KMS-11 (cell line): ENCODE data around the gene GPC4.
"Not testable (repeated sequence)": the region's sequence is repeated elsewhere in the genome, so short reads cannot be mapped to it uniquely, and the experiment has no call there.

Source experiments
- H2AFZ ChIP-seq: fragments of 200-600 bp; sonication (generic); 2 replicates; pipeline ENCODE4 v1.6.1; 2016; ENCODE audit warnings: antibody characterized with exemption, mixed run types, low read depth
- H3K27ac ChIP-seq: fragments of 200-600 bp; sonication (generic); 2 replicates; pipeline ENCODE4 v1.6.1; 2016; ENCODE audit warnings: mild to moderate bottlenecking, mixed run types
- H3K27me3 ChIP-seq: fragments of 200-600 bp; sonication (generic); 2 replicates; pipeline ENCODE4 v1.6.1; 2017; ENCODE audit warnings: mild to moderate bottlenecking, low read depth, mixed run types, moderate library complexity; ENCODE audit not compliant: insufficient read depth
- H3K36me3 ChIP-seq: fragments of 200-600 bp; sonication (generic); 2 replicates; pipeline ENCODE4 v1.6.1; 2017; ENCODE audit warnings: mild to moderate bottlenecking, mixed run types; ENCODE audit not compliant: insufficient read depth
- H3K4me1 ChIP-seq: fragments of 200-600 bp; sonication (generic); 2 replicates; pipeline ENCODE4 v1.6.1; 2016; ENCODE audit warnings: mild to moderate bottlenecking, low read depth, mixed run types; ENCODE audit not compliant: poor library complexity, severe bottlenecking
- H3K4me2 ChIP-seq: fragments of 200-600 bp; sonication (generic); 2 replicates; pipeline ENCODE4 v1.7.0; 2016; ENCODE audit warnings: mild to moderate bottlenecking, mixed run types
- H3K4me3 ChIP-seq: fragments of 200-600 bp; sonication (generic); IDR thresholded peaks from 2 replicates; pipeline ENCODE4 v1.6.1; 2017; ENCODE audit warnings: low read depth, low read length, mixed read lengths; ENCODE audit not compliant: insufficient read depth
- H3K79me2 ChIP-seq: fragments of 200-600 bp; sonication (generic); 2 replicates; pipeline ENCODE4 v1.6.1; 2016; ENCODE audit warnings: low read depth, mixed run types; ENCODE audit not compliant: insufficient read depth
- H3K9ac ChIP-seq: fragments of 200-600 bp; sonication (generic); 2 replicates; pipeline ENCODE4 v1.6.1; 2016; ENCODE audit warnings: mild to moderate bottlenecking, mixed run types
- H4K20me1 ChIP-seq: fragments of 200-600 bp; sonication (generic); 2 replicates; pipeline ENCODE4 v1.6.1; 2016; ENCODE audit warnings: mild to moderate bottlenecking, mixed run types; ENCODE audit not compliant: insufficient read depth
- TF ChIP-seq, protein P1 (sequence below): fragments of 200-600 bp; sonication (generic); conservative IDR thresholded peaks from 2 replicates; pipeline ENCODE4 v1.6.1; 2017; ENCODE audit warnings: low read depth, mild to moderate bottlenecking, antibody characterized with exemption, low read length, moderate library complexity, mixed read lengths

The GPC4 gene

GRCh38 chrX:133285341-133285740 lies 129.9 kb downstream of the GPC4 start:
- no peak overlapping the region for H3K27ac ChIP-seq
- no peaks in the 10 kb centered on the region for H3K4me1 ChIP-seq
- no peaks in the 10 kb centered on the region for H3K27me3 ChIP-seq
- no peaks in the 10 kb centered on the region for H3K79me2 ChIP-seq
- no peak overlapping the region for H3K9ac ChIP-seq
- H4K20me1 ChIP-seq = no peaks in the 10 kb centered on the region
- H2AFZ ChIP-seq = no peak overlapping the region
- no peak overlapping the region for H3K4me3 ChIP-seq
- TF ChIP-seq, protein P1, sequence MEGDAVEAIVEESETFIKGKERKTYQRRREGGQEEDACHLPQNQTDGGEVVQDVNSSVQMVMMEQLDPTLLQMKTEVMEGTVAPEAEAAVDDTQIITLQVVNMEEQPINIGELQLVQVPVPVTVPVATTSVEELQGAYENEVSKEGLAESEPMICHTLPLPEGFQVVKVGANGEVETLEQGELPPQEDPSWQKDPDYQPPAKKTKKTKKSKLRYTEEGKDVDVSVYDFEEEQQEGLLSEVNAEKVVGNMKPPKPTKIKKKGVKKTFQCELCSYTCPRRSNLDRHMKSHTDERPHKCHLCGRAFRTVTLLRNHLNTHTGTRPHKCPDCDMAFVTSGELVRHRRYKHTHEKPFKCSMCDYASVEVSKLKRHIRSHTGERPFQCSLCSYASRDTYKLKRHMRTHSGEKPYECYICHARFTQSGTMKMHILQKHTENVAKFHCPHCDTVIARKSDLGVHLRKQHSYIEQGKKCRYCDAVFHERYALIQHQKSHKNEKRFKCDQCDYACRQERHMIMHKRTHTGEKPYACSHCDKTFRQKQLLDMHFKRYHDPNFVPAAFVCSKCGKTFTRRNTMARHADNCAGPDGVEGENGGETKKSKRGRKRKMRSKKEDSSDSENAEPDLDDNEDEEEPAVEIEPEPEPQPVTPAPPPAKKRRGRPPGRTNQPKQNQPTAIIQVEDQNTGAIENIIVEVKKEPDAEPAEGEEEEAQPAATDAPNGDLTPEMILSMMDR = no peak
- no peaks in the 10 kb centered on the region for H3K36me3 ChIP-seq
- H3K4me2 ChIP-seq = no peak overlapping the region

GRCh38 chrX:133279112-133279730 lies 136.1 kb downstream of the GPC4 start:
- H2AFZ ChIP-seq, H3K4me2 ChIP-seq, H4K20me1 ChIP-seq, H3K27ac ChIP-seq, H3K36me3 ChIP-seq, H3K4me3 ChIP-seq, H3K79me2 ChIP-seq, H3K9ac ChIP-seq, H3K4me1 ChIP-seq, H3K27me3 ChIP-seq: not testable (repeated sequence)

DNA sequence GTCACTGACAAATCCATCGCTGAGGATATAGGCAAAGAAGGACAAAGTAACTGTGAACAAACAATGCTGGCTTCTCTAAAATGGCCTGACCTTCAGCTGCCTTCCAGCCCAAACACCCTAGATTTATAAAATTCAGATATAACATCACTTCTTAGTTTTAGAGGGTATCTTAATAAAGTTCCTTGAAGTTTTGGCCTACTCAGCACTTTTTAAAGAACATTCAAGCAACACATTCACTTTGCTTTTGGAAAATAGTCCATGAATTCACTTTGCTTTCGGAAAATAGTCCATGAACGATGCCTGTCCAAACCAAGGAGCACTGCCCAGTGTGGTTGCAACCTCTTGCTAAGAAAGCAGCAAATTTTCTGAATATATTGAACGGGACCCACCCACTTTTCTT lies 142.1 kb downstream of the GPC4 start:
- Histone ChIP-seq H2AFZ (no peak overlapping the region), H3K27ac (no peak overlapping the region), H3K27me3 (no peaks in the 10 kb centered on the region), H3K79me2 (no peaks in the 10 kb centered on the region), H3K4me2 (no peak overlapping the region), H4K20me1 (no peaks in the 10 kb centered on the region), H3K36me3 (no peaks in the 10 kb centered on the region), H3K4me3 (no peak overlapping the region), H3K4me1 (no peaks in the 10 kb centered on the region), H3K9ac (no peak overlapping the region)
- TF ChIP-seq, protein P1 = no peak

- no peak overlapping the region for H3K4me2 ChIP-seq
Observed at GRCh38 chrX:133269168-133269567, 146.1 kb downstream of the GPC4 start.

DNA sequence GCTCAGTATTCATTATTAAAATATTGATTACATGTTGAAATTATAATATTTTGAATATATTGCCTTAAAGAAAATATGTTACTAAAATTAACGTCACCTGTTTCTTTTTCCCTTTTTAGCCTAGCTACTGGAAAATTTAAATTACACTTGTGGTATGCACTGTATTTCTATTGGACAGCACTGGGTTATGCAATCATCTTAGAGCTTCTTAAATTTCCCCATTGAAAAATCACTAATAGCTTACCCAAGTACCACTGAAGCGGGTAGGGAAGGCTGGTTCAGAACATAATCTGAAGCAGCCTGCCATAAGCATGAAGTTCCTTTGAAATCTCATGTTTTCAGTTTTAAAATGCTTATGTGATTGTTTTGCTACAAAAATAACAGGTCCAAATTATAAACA lies 147.7 kb downstream of the GPC4 start:
- H3K36me3 ChIP-seq = no peaks in the 10 kb centered on the region
- TF ChIP-seq, protein P1 = no peak
- H3K9ac ChIP-seq = no peak overlapping the region
- no peaks in the 10 kb centered on the region for H3K79me2 ChIP-seq
- no peak overlapping the region for H3K4me2 ChIP-seq
- no peaks in the 10 kb centered on the region for H3K4me1 ChIP-seq
- no peak overlapping the region for H2AFZ ChIP-seq
- H4K20me1 ChIP-seq = no peaks in the 10 kb centered on the region
- no peak overlapping the region for H3K4me3 ChIP-seq
- no peak overlapping the region for H3K27ac ChIP-seq
- no peaks in the 10 kb centered on the region for H3K27me3 ChIP-seq

More at GRCh38 chrX:133269168-133269567, 146.1 kb downstream of the GPC4 start:
- H3K4me1 ChIP-seq = no peaks in the 10 kb centered on the region
- no peak overlapping the region for H3K9ac ChIP-seq
- H2AFZ ChIP-seq = no peak overlapping the region
- no peaks in the 10 kb centered on the region for H3K27me3 ChIP-seq
- no peak overlapping the region for H3K27ac ChIP-seq
- no peaks in the 10 kb centered on the region for H3K36me3 ChIP-seq
- TF ChIP-seq, protein P1 = no peak
- H3K4me3 ChIP-seq = no peak overlapping the region
- H4K20me1 ChIP-seq = no peaks in the 10 kb centered on the region
- no peaks in the 10 kb centered on the region for H3K79me2 ChIP-seq
